H1 (cell line): Measurements from ENCODE around the gene HOXB3. TPM values are rescaled to one million over a fixed set of nuclear protein-coding genes. Genes with fewer than 3 reads are reported as not detected.

Source experiments
- CTCF ChIA-PET: fragments of 300-600 bp; sonication (Branson Sonifier 250); formaldehyde crosslinking; loops from one replicate; lab custom pipeline; 2021; ENCODE audit not compliant: partially characterized antibody; lab: Charles Lee
- POLR2A ChIA-PET: fragments of 300-600 bp; sonication (Branson Sonifier 250); formaldehyde crosslinking; loops from one replicate; lab custom pipeline; 2021; ENCODE audit warnings: inconsistent platforms; ENCODE audit not compliant: partially characterized antibody; lab: Charles Lee
- DNase-seq, 2 experiments: peaks; one replicate each; pipeline versions ENCODE4 v3.0.0 to v3.0.0-alpha.2; 2010 to 2022; ENCODE audit warnings: low spot score in 2 of 2, low read depth in 1 of 2, mixed read lengths in 1 of 2
- FAIRE-seq: peaks from 2 replicates; lab custom pipeline; 2011; peaks lifted over from hg19 to GRCh38; lab: Jason Lieb, UNC
- H2AFZ ChIP-seq: 2 replicates; pipeline ENCODE4 v1.8.1; 2012; ENCODE audit warnings: low read length, inconsistent platforms
- H2AK5ac ChIP-seq: 2 replicates; pipeline ENCODE4 v1.6.1; 2013; ENCODE audit warnings: low read depth, low read length
- H2BK120ac ChIP-seq: replicated peaks from 2 replicates; pipeline ENCODE3; 2013; ENCODE audit warnings: low read depth, low read length, inconsistent platforms
- H2BK12ac ChIP-seq: 2 replicates; pipeline ENCODE4 v1.6.1; 2013; ENCODE audit warnings: low read depth, low read length
- H2BK15ac ChIP-seq: 2 replicates; pipeline ENCODE4 v1.6.1; 2013; ENCODE audit warnings: low read length
- H2BK20ac ChIP-seq: 2 replicates; pipeline ENCODE4 v1.6.1; 2013; ENCODE audit warnings: low read length
- H2BK5ac ChIP-seq: 2 replicates; pipeline ENCODE4 v1.6.1; 2013; ENCODE audit warnings: low read depth, low read length
- H3K14ac ChIP-seq: 2 replicates; pipeline ENCODE4 v1.6.1; 2013; ENCODE audit warnings: inconsistent platforms; ENCODE audit not compliant: insufficient read length
- H3K18ac ChIP-seq: 2 replicates; pipeline ENCODE4 v1.6.1; 2013; ENCODE audit warnings: low read length; ENCODE audit errors: extremely low read depth
- H3K23ac ChIP-seq: 2 replicates; pipeline ENCODE4 v1.6.1; 2013; ENCODE audit warnings: inconsistent platforms; ENCODE audit not compliant: insufficient read length
- H3K23me2 ChIP-seq: 2 replicates; pipeline ENCODE4 v1.6.1; 2013; ENCODE audit warnings: low read depth, low read length
- H3K27ac ChIP-seq: 2 replicates; pipeline ENCODE4 v1.6.1; 2011; ENCODE audit warnings: low read depth, low read length, inconsistent platforms
- H3K27me3 ChIP-seq, 4 experiments: replicated peaks in 1 of 4; 1 replicate in 1 of 4; 2 replicates in 3 of 4; pipeline versions ENCODE4 v1.6.1 to v1.8.1; 2011 to 2013; ENCODE audit warnings: low read length in 3 of 4, mild to moderate bottlenecking in 3 of 4, inconsistent platforms in 2 of 4, mixed read lengths in 2 of 4, moderate library complexity in 1 of 4; ENCODE audit not compliant: control insufficient read depth in 3 of 4, insufficient read depth in 3 of 4; ENCODE audit errors: extremely low read depth in 1 of 4
- H3K36me3 ChIP-seq, 4 experiments: 2 replicates each; pipeline versions ENCODE4 v1.6.1 to v1.8.1; 2011 to 2013; ENCODE audit warnings: mild to moderate bottlenecking in 4 of 4, low read length in 3 of 4, moderate library complexity in 2 of 4, control low read depth in 1 of 4, inconsistent platforms in 1 of 4; ENCODE audit not compliant: insufficient read depth in 4 of 4, control insufficient read depth in 2 of 4
- H3K4ac ChIP-seq: replicated peaks from 2 replicates; pipeline ENCODE3; 2013; ENCODE audit warnings: low read length, low read depth, mixed read lengths, inconsistent platforms; ENCODE audit not compliant: insufficient read length
- H3K4me1 ChIP-seq, 4 experiments: replicated peaks in 1 of 4; 1 replicate in 1 of 4; 2 replicates in 3 of 4; pipeline versions ENCODE4 v1.6.1 to v1.8.1; 2011 to 2013; ENCODE audit warnings: low read length in 3 of 4, inconsistent platforms in 2 of 4, mixed read lengths in 1 of 4; ENCODE audit not compliant: insufficient read depth in 4 of 4, control insufficient read depth in 3 of 4
- H3K4me2 ChIP-seq, 2 experiments: 2 replicates each; pipeline versions ENCODE4 v1.6.1 to v1.8.1; 2011 to 2013; ENCODE audit warnings: low read depth in 2 of 2, low read length in 2 of 2, control low read depth in 1 of 2, inconsistent platforms in 1 of 2, mild to moderate bottlenecking in 1 of 2; ENCODE audit not compliant: insufficient read depth in 1 of 2
- H3K4me3 ChIP-seq, 4 experiments: fragments of 200-600, 300-600 bp in 1 of 4; sonication (generic), shearing (Covaris generic), sonication (Bioruptor Twin) in 1 of 4; 2 replicates each; pipeline versions ENCODE4 v1.5.1 to v1.8.1; 2011 to 2016; ENCODE audit warnings: low read length in 4 of 4, low read depth in 3 of 4, control low read depth in 2 of 4, inconsistent platforms in 2 of 4, mild to moderate bottlenecking in 2 of 4, mixed read lengths in 1 of 4, moderate library complexity in 1 of 4; ENCODE audit not compliant: insufficient read depth in 2 of 4; ENCODE audit errors: extremely low read depth in 1 of 4
- H3K56ac ChIP-seq: replicated peaks from 2 replicates; pipeline ENCODE3; 2013; ENCODE audit warnings: low read depth, mild to moderate bottlenecking, mixed read lengths, low read length, inconsistent platforms; ENCODE audit not compliant: insufficient read length
- H3K79me1 ChIP-seq: 2 replicates; pipeline ENCODE4 v1.6.1; 2013; ENCODE audit warnings: low read depth, low read length, control low read depth
- H3K79me2 ChIP-seq, 2 experiments: 2 replicates each; pipeline versions ENCODE4 v1.6.1 to v1.8.1; 2012 to 2013; ENCODE audit warnings: low read length in 2 of 2, mild to moderate bottlenecking in 2 of 2, inconsistent platforms in 1 of 2; ENCODE audit not compliant: insufficient read depth in 2 of 2, control insufficient read depth in 1 of 2
- H3K9ac ChIP-seq, 4 experiments: replicated peaks in 1 of 4; 1 replicate in 1 of 4; 2 replicates in 3 of 4; pipeline versions ENCODE4 v1.6.1 to v1.8.1; 2011 to 2013; ENCODE audit warnings: low read depth in 3 of 4, low read length in 3 of 4, control low read depth in 2 of 4, mild to moderate bottlenecking in 2 of 4, moderate library complexity in 2 of 4, inconsistent platforms in 1 of 4; ENCODE audit errors: extremely low read depth in 1 of 4
- H3K9me3 ChIP-seq, 2 experiments: 2 replicates each; pipeline versions ENCODE4 v1.6.1 to v1.8.1; 2012 to 2013; ENCODE audit warnings: mild to moderate bottlenecking in 2 of 2, moderate library complexity in 2 of 2, control low read depth in 1 of 2, inconsistent platforms in 1 of 2, low read depth in 1 of 2, low read length in 1 of 2, mixed read lengths in 1 of 2; ENCODE audit not compliant: insufficient read depth in 2 of 2
- H4K20me1 ChIP-seq, 2 experiments: replicated peaks in 1 of 2; 2 replicates each; pipeline versions ENCODE3 to v1.8.1; 2011 to 2013; ENCODE audit warnings: inconsistent platforms in 2 of 2, low read length in 2 of 2, mild to moderate bottlenecking in 1 of 2; ENCODE audit not compliant: insufficient read depth in 2 of 2, control insufficient read depth in 1 of 2
- H4K5ac ChIP-seq: 2 replicates; pipeline ENCODE4 v1.6.1; 2013; ENCODE audit warnings: low read length, low read depth, mixed read lengths, inconsistent platforms; ENCODE audit not compliant: insufficient read length
- H4K8ac ChIP-seq: 2 replicates; pipeline ENCODE4 v1.8.0; 2013; ENCODE audit warnings: mild to moderate bottlenecking, moderate library complexity, low read length, inconsistent platforms; ENCODE audit not compliant: insufficient read depth; ENCODE audit errors: extremely low read depth
- H4K91ac ChIP-seq: replicated peaks from 2 replicates; pipeline ENCODE3; 2013; ENCODE audit warnings: low read length, mixed read lengths, inconsistent platforms; ENCODE audit not compliant: insufficient read length
- EZH2 ChIP-seq: fragments of 200-600 bp; sonication (generic); IDR thresholded peaks from 2 replicates; pipeline ENCODE4 v1.7.1; 2012; ENCODE audit warnings: low read depth, mild to moderate bottlenecking, moderate library complexity, low read length, inconsistent platforms; ENCODE audit not compliant: severe bottlenecking
- RNF2 ChIP-seq: fragments of 200-900, 300-1000 bp; sonication (generic); IDR thresholded peaks from 2 replicates; pipeline ENCODE4 v1.7.1; 2016; ENCODE audit warnings: borderline replicate concordance, low read depth, mild to moderate bottlenecking, antibody characterized with exemption, low read length; ENCODE audit not compliant: poor library complexity, severe bottlenecking; ENCODE audit errors: missing control alignments
- SP4 ChIP-seq: IDR thresholded peaks from 2 replicates; pipeline ENCODE4 v1.6.1; 2012; ENCODE audit warnings: low read length, inconsistent platforms
- SUZ12 ChIP-seq: fragments of 200-600 bp; sonication (generic); IDR thresholded peaks from 2 replicates; pipeline ENCODE4 v1.6.1; 2012; ENCODE audit warnings: mild to moderate bottlenecking, inconsistent platforms, low read length, moderate library complexity, mixed read lengths
- WGBS, 2 experiments: shearing (Covaris generic) in 1 of 2; methylation state at CpG; one replicate each; pipeline versions ENCODE4 v1.1.6 to v1.1.7; 2013 to 2015; ENCODE audit warnings: low lambda C conversion rate in 2 of 2, mixed read lengths in 2 of 2, inconsistent platforms in 1 of 2, low coverage in 1 of 2, missing lambda C conversion rate in 1 of 2; ENCODE audit not compliant: insufficient replicate concordance in 2 of 2, insufficient coverage in 1 of 2, insufficient read length in 1 of 2; ENCODE audit errors: extremely low coverage in 1 of 2, missing lambda C conversion rate in 1 of 2; 5-methylcytosine and 5-hydroxymethylcytosine counted together
- polyA plus RNA-seq, 7 experiments: library from polyadenylated mRNA; depleted of rRNA in 3 of 7; stranded (reverse) in 5 of 7; unstranded in 2 of 7; fragments of >200 nt in 5 of 7; fragments of 200-250 nt in 2 of 7; gene quantifications; 1 replicate in 5 of 7; 2 replicates in 1 of 7; 4 replicates in 1 of 7; pipeline versions ENCODE4 v1.2.1 to v1.2.3, GENCODE V29; 2011 to 2013; ENCODE audit warnings: missing spikeins in 2 of 7, mixed read lengths in 2 of 7
- total RNA-seq: library from RNA; stranded (reverse); fragmentation: NEBNext Ultra II Directional; extraction: Animal tissue kit (Norgen Biotek cat#: 25700); gene quantifications from 2 replicates; pipeline ENCODE4 v1.2.1, GENCODE V29; 2021

The HOXB3 gene
- total and polyA plus RNA-seq, 2 of the 8 experiments (the other 6 are each of a cell fraction or from before 2014, with no cell fraction given), result not detected

DNA sequence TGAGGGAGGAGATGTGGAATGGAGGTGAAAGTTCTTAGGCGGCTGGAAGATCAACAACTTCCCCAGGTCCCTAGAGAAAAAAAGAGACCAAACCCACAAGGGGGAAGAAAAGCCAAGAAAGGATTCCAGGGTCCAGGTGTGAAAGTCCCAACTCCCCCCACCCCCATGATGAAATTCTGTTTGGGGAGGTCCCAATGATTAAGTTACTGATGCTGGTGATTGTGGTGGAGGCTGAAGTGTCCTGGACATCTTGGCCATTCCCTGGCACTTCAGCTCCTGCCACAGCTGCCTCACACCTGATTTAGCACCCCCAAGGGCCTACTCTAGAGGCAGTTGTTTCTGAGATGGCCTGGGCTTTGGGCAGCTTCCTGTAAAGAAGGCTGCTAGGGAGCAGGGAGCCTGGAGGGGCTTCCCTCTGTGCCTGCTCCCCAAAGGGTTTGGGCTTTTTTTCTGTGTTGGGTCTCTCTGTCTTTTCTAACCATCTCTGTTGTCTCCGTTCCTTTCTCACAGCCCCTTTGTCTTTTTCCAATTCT lies 25.0 kb downstream of the HOXB3 start:
- 3% methylated on average over 2 of the region's 2 CpGs; no CpG with 5 or more reads in 1 of the 2 experiments for WGBS, 2 experiments
- H3K9ac ChIP-seq, result no peak overlapping the region
- no peak overlapping the region for H3K23ac ChIP-seq
- no peak overlapping the region for H3K27ac ChIP-seq
- H2BK120ac ChIP-seq, result no peak overlapping the region
- H3K23me2 ChIP-seq, result peaks cover 4% of the 10 kb centered on the region; the same call in 1 of the 2 replicates
- CTCF ChIA-PET, result interaction anchor here (0.8 to 3.1 kb wide), 6 partner anchors 9 to 72 kb away, joined by 3 to 10 read pairs (median 4); no protein-coding TSS in a partner anchor
- H4K91ac ChIP-seq, result no peak overlapping the region
- peaks cover 0 to 5% (median 4%) of the 10 kb centered on the region in 4 experiments; a peak in 5 of 7 replicates for H3K4me1 ChIP-seq
- no peak overlapping the region for H3K14ac ChIP-seq
- no peak overlapping the region for H4K8ac ChIP-seq
- H3K4ac ChIP-seq, result no peak overlapping the region
- no peak overlapping the region for H3K56ac ChIP-seq
- H4K5ac ChIP-seq, result no peak overlapping the region
- no peaks in the 10 kb centered on the region for H3K79me1 ChIP-seq
- no peak overlapping the region for H2AFZ ChIP-seq
- FAIRE-seq (no peak), DNase-seq (no peak)
- H2BK12ac ChIP-seq, result peak overlapping the region; percentile 18; the same call in 1 of the 2 replicates
- H3K9me3 ChIP-seq, result no peaks in the 10 kb centered on the region
- H2BK20ac ChIP-seq, result no peak overlapping the region
- TF ChIP-seq SUZ12 (peak; percentile 92; the same call in 1 of the 2 replicates), EZH2 (peak; percentile 88), RNF2 (peak; percentile 78), SP4 (no peak)
- H3K4me2 ChIP-seq, result peak overlapping the region in 1 of 2 experiments; percentile 7; a peak in 1 of 4 replicates
- H3K27me3 ChIP-seq, result peaks cover 99 to 100% (median 100%) of the 10 kb centered on the region in 4 experiments
- H3K36me3 ChIP-seq, result peaks cover 0 to 5% (median 0%) of the 10 kb centered on the region in 4 experiments; a peak in 1 of 8 replicates
- H2AK5ac ChIP-seq, result no peak overlapping the region
- no peaks in the 10 kb centered on the region for H3K79me2 ChIP-seq
- no peak overlapping the region for H3K18ac ChIP-seq
- H2BK5ac ChIP-seq, result no peak overlapping the region
- no peak overlapping the region for H2BK15ac ChIP-seq
- no peak overlapping the region for H3K4me3 ChIP-seq
- POLR2A ChIA-PET, result no interaction called here
- H4K20me1 ChIP-seq, result peaks cover 2 to 34% of the 10 kb centered on the region in 2 experiments
